ENCODE data around the gene EIF2B5.
"Not testable (repeated sequence)": the region's sequence is repeated elsewhere in the genome, so short reads cannot be mapped to it uniquely, and the experiment has no call there.

EIF2B5 gene

GRCh38 chr3:184135149-184135910 lies at the start of gene EIF2B5:
TSS of gene EIF2B5 (plus strand) at chr3:184135358. CDS start at chr3:184135386, 28 bp downstream.
- DNase-seq, result peak; percentile 93 to 96

- no peak for DNase-seq
Measured at GRCh38 chr3:184085389-184085852, 49.7 kb upstream of the EIF2B5 start.

GRCh38 chr3:184092199-184092598 lies 43.0 kb upstream of the EIF2B5 start:
- no peak for DNase-seq

DNA sequence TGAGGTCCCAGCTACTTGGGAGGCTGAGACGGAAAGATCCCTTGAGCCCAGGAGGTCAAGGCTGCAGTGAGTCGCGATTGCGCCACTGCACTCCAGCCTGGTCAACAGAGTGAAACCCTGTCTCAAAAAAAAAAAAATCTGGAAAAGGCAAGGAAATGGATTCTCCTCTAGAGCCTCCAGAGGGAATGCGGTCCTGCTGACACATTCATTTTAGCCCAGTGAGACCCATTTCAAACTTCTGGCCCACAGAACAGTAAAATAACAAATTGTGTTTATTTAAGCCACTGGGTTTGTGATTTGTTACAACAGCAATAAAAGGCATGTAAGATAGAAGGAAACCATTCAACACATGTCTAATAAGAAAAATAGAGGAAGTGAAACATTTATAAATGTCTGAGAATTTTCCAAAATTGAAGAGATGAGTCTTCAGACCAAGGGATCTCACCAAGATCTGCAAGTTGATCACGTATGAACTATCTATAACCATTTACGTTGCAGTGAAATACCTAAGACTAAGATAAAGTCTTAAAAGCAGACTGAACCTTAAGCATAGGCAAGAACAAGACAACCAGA lies 38.3 kb upstream of the EIF2B5 start, which contains the start of gene HTR3E:
Gene HTR3E, plus strand, starts transcription at position 254 of the 573 bp plus-strand sequence. CDS start 466 bp downstream, outside the sequence.
- DNase-seq, result no peak

DNA sequence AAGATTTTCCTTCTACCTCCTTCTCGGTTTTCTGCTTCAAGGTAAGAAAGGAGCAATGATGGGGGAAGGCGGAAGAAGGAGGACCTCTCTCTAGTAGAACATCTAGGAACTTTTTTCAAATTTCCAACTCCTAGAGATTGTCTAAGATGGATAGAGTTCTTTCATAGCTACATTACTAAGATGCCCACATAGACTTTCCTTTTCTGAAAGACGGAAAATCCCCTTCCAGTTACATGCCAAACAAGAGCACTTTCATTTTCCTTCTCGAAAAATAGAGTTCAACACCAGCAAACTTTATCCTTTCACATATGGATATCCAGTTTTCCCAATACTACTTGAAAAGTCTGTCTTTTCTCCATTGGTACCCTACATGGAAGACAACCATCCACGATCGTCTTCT lies 37.6 kb upstream of the EIF2B5 start:
- no peak for DNase-seq

GRCh38 chr3:184099806-184100686 lies 35.1 kb upstream of the EIF2B5 start:
- DNase-seq, result no peak

- no peak for DNase-seq
Measured at GRCh38 chr3:184110316-184110725, 24.8 kb upstream of the EIF2B5 start.

- DNase-seq, result no peak
Measured at GRCh38 chr3:184116017-184116416, 19.1 kb upstream of the EIF2B5 start.

DNA sequence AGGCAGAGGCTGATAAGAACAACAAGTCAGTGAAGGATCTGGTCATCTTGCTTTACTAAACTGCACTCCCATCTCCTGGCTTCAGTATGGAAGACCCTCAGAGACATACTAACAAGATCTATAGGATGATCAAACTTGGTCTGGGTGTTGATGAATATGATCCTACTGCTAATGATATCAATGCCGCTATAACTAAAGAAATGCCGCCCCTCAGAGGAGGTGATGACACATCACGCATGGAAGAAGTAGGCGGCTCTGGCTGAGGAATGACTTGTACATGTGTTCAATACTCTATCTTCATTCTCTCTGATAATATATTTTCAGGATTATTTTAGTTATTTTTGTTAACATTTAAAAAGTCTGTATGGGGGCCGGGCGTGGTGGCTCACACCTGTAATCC lies 17.5 kb upstream of the EIF2B5 start:
- DNase-seq, result no peak

GRCh38 chr3:184121031-184121430 lies 14.1 kb upstream of the EIF2B5 start:
- DNase-seq, result not testable (repeated sequence)

DNA sequence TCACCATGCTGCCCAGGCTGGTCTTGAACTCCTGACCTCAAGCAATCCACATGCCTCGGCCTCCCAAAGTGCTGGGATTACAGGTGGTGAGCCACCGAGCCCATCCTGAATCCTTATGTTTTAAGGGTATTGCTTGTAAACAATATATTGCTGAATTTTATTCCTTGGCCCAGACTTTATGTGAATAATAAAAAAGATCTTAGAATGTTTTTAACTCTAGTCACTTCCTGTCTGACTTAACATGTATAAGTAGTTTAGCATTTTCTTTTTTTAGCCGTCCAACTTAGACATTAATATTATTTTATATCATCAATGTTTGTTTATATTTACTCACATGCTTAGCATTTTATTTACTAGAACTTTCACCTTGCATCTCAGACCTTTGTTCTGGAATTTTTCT lies 9.2 kb upstream of the EIF2B5 start:
- no peak for DNase-seq

DNA sequence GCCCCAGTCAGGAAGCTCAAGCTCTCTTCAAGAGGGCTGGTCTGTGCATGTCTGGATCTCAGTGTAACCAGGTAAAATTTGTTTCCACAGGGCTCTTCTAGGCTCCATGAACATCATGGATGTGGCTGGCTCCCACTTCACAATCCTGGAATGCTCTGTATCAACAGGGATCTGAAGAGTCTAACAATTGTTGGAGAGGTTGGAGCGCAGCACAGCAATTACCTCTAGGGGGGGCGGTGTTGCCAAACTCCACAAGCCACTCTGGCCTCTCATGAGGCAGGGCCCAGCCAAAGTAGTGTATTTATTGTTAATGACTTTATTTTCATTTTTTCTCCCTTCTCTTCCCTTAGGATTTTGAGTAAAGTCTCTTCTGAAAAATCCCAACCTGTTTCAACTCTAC lies 6.1 kb upstream of the EIF2B5 start:
- DNase-seq, result no peak

DNA sequence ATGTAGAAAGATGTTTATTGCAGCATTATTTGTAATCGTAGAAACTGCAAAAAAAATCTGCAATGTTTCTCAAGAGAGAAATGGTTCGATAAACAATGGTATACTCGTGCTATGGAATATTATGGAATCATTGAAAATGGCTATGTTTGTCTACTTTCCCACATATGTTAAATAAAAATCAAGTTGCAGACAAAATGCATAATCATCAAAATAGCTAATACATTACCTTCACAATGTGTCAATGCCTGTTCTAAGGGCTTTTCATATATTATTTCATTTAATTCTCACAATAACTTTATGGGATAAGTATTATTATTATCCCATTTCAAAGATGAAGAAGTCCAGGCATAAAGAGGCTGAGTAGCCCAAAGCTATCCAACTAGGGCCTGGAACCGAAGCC lies 2.2 kb upstream of the EIF2B5 start:
- no peak for DNase-seq

GRCh38 chr3:184133840-184134745 lies 1.1 kb upstream of the EIF2B5 start:
- DNase-seq, result peak; percentile 69 to 80

- DNase-seq, result no peak
Measured at GRCh38 chr3:184134746-184135148, 411 bp upstream of the EIF2B5 start.

- DNase-seq, result no peak
Measured at GRCh38 chr3:184135911-184136260, 728 bp downstream of the EIF2B5 start.

DNA sequence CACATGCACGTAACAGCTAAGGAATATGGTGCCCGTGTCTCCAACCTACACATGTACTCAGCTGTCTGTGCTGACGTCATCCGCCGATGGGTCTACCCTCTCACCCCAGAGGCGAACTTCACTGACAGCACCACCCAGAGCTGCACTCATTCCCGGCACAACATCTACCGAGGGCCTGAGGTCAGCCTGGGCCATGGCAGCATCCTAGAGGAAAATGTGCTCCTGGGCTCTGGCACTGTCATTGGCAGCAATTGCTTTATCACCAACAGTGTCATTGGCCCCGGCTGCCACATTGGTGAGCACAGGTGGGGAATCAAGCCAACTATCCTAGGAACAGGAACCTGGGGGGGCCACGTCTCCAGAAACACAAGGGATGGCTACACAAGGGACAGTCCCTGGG lies 5.3 kb downstream of the EIF2B5 start:
- DNase-seq, result no peak

DNA sequence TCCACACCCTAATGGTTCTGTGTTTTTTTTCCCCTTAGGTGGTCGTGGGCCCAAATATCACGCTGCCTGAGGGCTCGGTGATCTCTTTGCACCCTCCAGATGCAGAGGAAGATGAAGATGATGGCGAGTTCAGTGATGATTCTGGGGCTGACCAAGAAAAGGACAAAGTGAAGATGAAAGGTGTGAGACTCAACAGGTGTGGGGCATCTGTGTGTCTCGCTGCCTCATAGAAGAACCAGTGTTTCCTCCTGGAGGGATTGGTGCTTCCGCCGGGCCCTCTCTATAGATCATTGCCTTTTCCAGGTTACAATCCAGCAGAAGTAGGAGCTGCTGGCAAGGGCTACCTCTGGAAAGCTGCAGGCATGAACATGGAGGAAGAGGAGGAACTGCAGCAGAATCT lies 7.0 kb downstream of the EIF2B5 start:
- no peak for DNase-seq

- DNase-seq, result no peak
Measured at GRCh38 chr3:184143327-184143726, 8.2 kb downstream of the EIF2B5 start.

DNA sequence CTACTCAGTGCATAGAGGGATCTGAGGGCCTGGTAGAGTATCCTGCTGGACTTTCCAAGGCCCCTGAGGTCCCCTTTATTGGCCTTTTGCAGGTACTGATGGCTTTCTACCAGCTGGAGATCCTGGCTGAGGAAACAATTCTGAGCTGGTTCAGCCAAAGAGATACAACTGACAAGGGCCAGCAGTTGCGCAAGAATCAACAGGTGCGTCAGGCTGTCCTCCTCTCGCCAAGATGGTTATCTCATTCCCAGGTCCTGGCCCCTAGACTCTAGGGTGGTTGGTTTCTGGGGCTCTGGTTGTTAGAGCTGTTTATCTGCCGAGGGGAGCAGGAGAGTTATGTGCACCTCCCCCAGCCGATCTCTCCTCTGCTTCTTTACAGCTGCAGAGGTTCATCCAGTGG lies 9.3 kb downstream of the EIF2B5 start:
- no peak for DNase-seq

DNA sequence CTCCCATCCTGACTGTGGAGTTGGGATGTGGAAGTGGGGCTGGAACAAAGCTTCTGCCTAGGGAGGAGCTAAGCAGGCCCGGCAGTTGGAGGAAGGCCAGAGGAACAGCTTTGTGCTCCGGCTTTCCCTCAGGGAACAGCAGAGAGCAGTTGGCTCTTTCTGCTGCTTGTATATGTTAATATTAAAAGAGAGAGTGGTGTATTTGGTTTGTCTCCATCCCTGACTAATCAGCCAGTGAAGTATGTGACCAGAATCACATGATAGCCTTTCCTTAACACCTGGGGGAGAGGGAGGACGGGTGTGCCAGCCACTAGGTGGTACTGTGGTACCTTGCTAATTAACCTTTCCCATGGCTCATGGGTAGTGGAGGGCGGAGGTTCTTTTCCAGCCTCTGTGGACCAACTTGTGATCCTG lies 10.0 kb downstream of the EIF2B5 start:
- DNase-seq, result peak in 1 of 2 experiments; percentile 25

DNA sequence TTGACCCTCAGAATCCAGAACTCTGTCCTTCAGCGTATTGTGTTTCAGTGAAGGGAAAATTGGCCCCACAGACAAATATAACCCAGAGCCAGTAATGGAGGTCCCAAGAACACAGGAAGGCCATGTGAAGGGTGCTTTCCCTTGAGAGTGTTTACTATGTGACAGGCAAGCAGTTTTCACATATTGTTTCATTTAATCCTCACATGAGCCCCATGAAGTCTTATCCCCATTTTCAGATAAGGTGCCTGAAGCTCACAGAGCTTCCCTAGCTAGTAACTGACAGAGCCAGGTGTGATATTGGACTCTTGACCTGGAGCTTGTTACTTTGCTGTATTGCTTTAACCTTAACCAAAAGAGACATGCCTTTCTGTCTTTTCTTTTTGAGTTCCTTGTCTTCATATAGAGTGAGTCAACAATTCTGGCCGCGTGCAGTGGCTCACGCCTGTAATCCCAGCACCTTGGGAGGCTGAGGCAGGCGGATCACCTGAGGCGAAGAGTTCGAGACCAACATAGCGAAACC lies 10.7 kb downstream of the EIF2B5 start:
- no peak for DNase-seq
